Adrenal gland (tissue), 12 donors: ENCODE results near the gene DNAJC12. TPM values are rescaled to one million over a fixed set of nuclear protein-coding genes. Genes with fewer than 3 reads are reported as not detected.

Source experiments
- DNase-seq, 7 donors: peaks; one replicate each; pipeline ENCODE4 v3.0.0-alpha.2; 2019 to 2020
- H3K27ac ChIP-seq, 5 donors: fragments of 200-600 bp; sonication (generic) in 4 of 5; 1 replicate in 3 of 5; 2 replicates in 2 of 5; pipeline versions ENCODE4 v1.5.1 to v1.8.0; 2016 to 2020; ENCODE audit warnings: mild to moderate bottlenecking in 1 of 5
- H3K27me3 ChIP-seq: fragments of 200-600 bp; 2 replicates; pipeline ENCODE4 v1.8.0; 2021
- H3K36me3 ChIP-seq, 2 donors: fragments of 200-600 bp; replicated peaks in 1 of 2; 1 replicate in 1 of 2; 2 replicates in 1 of 2; pipeline versions ENCODE4 v1.5.1 to v1.8.0; 2018 to 2022
- H3K4me1 ChIP-seq, 2 donors: fragments of 200-600 bp; replicated peaks in 1 of 2; 1 replicate in 1 of 2; 2 replicates in 1 of 2; pipeline versions ENCODE4 v1.5.1 to v1.8.0; 2018 to 2021
- H3K4me3 ChIP-seq, 4 donors: fragments of 200-600 bp; sonication (generic) in 3 of 4; one replicate each; pipeline ENCODE4 v1.5.1; 2016 to 2018
- H3K9me3 ChIP-seq, 3 donors: fragments of 200-600 bp; sonication (generic) in 1 of 3; replicated peaks in 1 of 3; 1 replicate in 2 of 3; 2 replicates in 1 of 3; pipeline versions ENCODE4 v1.5.1 to v1.8.0; 2016 to 2021
- CTCF ChIP-seq, 6 experiments: fragments of 450-650 bp in 4 of 6; fragments of 200-600 bp in 2 of 6; sonication (generic) in 1 of 6; IDR thresholded peaks; 1 replicate in 5 of 6; 2 replicates in 1 of 6; pipeline versions ENCODE4 v1.5.1 to v1.8.0; 2016 to 2021; ENCODE audit warnings: antibody characterized with exemption in 6 of 6, mild to moderate bottlenecking in 2 of 6, moderate library complexity in 1 of 6
- POLR2A ChIP-seq, 2 donors: fragments of 450-650 bp; IDR thresholded peaks; one replicate each; pipeline ENCODE4 v1.6.1; 2017; ENCODE audit warnings: antibody characterized with exemption in 2 of 2, mild to moderate bottlenecking in 2 of 2, moderate library complexity in 1 of 2
- WGBS, 4 donors: extraction: QIAGEN DNeasy Blood & Tissue Kit in 2 of 4; methylation state at CpG; one replicate each; pipeline versions ENCODE4 v1.1.5 to v1.1.7; 2013 to 2017; 5-methylcytosine and 5-hydroxymethylcytosine counted together
- intact Hi-C, 2 donors: fragments of 100-400 bp; cut with DNase I; formaldehyde crosslinking; loops; one replicate each; pipeline versions ENCODE4 v1.14.1 to v1.15.0; 2022 to 2023
- polyA plus RNA-seq, 3 donors: library from polyadenylated mRNA; stranded (reverse); fragments of 200-250 nt in 2 of 3; fragments of 350-450 nt in 1 of 3; fragmentation: Illumina TruSeq in 1 of 3; extraction: RNeasy Lipid Tissue Mini Kit (QIAGEN cat#74804) in 1 of 3; gene quantifications; one replicate each; pipeline ENCODE4 v1.2.3, GENCODE V29; 2013 to 2014
- total RNA-seq, 9 donors: library from RNA; depleted of rRNA in 4 of 9; stranded (reverse); fragments of >200 nt in 4 of 9; fragments of 120-200 nt in 1 of 9; fragmentation: NEBNext Ultra II Directional in 1 of 9; extraction: Animal tissue kit (Norgen Biotek cat#: 25700) in 1 of 9; gene quantifications; one replicate each; pipeline versions ENCODE4 v1.1.0 to v1.2.4, GENCODE V29; 2013 to 2023
- donor health status: healthy with polysubstance abuse.
- donor health status: Bipolar disorder and iron deficiency.
- donor health status: DM: yes; HTN: yes; CAD: no.
- donor health status: DM: no; HTN: no; CAD: no.
- donor health status: DM: no; HTN: no; CAD: no.
- donor health status: DM: yes; HTN: yes; CAD: no.

Gene DNAJC12
- total and polyA plus RNA-seq, 12 donors = 21.0 to 228 (median 56.2) TPM

DNA sequence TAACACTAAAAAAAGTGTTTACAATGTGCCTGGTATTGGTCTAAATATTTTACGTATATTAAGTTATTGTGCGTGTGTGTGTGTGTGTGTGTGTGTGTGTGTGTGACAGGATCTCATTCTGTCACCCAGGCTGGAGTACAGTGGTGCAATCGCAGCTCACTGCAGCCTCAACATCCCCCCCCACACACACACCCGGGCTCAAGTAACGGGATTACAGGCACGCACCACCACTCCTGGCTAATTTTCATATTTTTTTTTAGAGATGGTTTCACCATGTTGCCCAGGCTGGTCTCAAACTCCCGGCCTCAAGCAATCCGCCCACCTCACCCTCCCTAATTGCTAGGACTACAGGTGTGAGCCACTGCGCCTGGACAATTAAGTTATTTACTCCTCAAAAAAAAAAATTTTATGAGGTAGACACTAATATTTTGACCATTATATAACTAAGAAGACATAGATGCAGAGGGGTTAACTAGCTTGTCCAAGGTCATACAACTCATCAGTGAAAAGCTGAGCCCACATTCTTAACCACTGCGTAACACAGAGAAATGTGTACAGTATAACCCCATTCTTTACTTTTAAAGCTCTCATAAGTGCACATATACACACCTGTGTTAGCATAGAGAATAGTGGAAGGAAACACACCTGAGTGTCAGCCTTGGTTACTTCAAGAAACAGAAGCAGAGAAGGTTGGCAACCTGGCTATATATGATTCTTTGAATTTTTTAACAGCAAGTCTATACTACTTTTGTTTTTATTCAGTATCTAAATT lies 35.0 kb downstream of the DNAJC12 start:
- intact Hi-C loops = no loop called here
- H3K27me3 ChIP-seq = no peaks in the 10 kb centered on the region
- no peaks in the 10 kb centered on the region for H3K9me3 ChIP-seq
- no peaks in the 10 kb centered on the region for H3K36me3 ChIP-seq
- 71 to 78% (median 72%) methylated on average over 10 of the region's 10 CpGs for WGBS, 4 donors
- TF ChIP-seq CTCF (IDR thresholded peaks at IDR 0.05) = no peak
- TF ChIP-seq POLR2A (IDR thresholded peaks at IDR 0.05) = no peak
- H3K27ac ChIP-seq = no peak overlapping the region
- DNase-seq = no peak
- no peak overlapping the region for H3K4me3 ChIP-seq
- H3K4me1 ChIP-seq = no peaks in the 10 kb centered on the region

GRCh38 chr10:67801118-67801517 lies 36.9 kb downstream of the DNAJC12 start:
- TF ChIP-seq POLR2A (IDR thresholded peaks at IDR 0.05) = no peak
- no peak for TF ChIP-seq CTCF (IDR thresholded peaks at IDR 0.05)
- no peak overlapping the region for H3K4me3 ChIP-seq
- H3K4me1 ChIP-seq = no peaks in the 10 kb centered on the region
- 90 to 100% (median 96%) methylated on average over 1 of the region's 1 CpG for WGBS, 4 donors
- H3K36me3 ChIP-seq = no peaks in the 10 kb centered on the region
- intact Hi-C loops = no loop called here
- H3K9me3 ChIP-seq = no peaks in the 10 kb centered on the region
- H3K27me3 ChIP-seq = no peaks in the 10 kb centered on the region
- DNase-seq = no peak
- no peak overlapping the region for H3K27ac ChIP-seq

DNA sequence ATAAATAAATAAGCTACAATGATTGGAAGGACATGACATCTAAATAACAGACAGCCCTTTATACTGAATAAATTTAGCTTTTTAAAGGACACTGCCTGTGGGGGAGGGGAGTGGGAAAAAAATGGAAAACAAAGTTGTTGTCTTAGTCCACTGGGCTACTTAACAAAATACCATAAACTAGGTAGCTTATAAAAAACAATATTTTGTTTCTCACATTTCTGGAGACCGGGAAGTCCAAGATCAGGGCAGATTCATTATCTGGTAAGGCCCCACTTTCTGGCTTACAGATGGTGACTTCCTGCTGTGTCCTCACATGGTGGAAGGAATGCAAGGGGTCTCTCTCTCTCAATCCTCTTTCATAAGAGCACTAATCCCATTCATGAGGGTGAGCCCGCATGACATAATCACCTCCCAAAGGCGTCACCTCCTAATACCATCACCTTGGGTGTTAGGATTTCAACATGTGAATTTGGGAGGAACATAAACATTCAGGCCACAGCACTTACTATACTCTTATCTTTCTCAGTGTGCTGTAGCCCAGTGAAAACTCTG lies 43.0 kb downstream of the DNAJC12 start:
- 75 to 92% (median 82%) methylated on average over 3 of the region's 3 CpGs for WGBS, 4 donors
- no peak overlapping the region for H3K27ac ChIP-seq
- H3K9me3 ChIP-seq = no peaks in the 10 kb centered on the region
- H3K27me3 ChIP-seq = no peaks in the 10 kb centered on the region
- H3K4me3 ChIP-seq = no peak overlapping the region
- intact Hi-C loops = no loop called here
- no peak for TF ChIP-seq CTCF (IDR thresholded peaks at IDR 0.05)
- no peak for TF ChIP-seq POLR2A (IDR thresholded peaks at IDR 0.05)
- H3K36me3 ChIP-seq = no peaks in the 10 kb centered on the region
- no peak for DNase-seq
- H3K4me1 ChIP-seq = no peaks in the 10 kb centered on the region

- H3K4me1 ChIP-seq = no peaks in the 10 kb centered on the region
These were observed 43.7 kb downstream of the DNAJC12 start for GRCh38 chr10:67794256-67794655.

More at GRCh38 chr10:67794256-67794655, 43.7 kb downstream of the DNAJC12 start:
- 70 to 83% (median 80%) methylated on average over 4 of the region's 4 CpGs for WGBS, 4 donors
- Histone ChIP-seq H3K27ac (no peak overlapping the region), H3K4me3 (no peak overlapping the region), H3K9me3 (no peaks in the 10 kb centered on the region), H3K36me3 (no peaks in the 10 kb centered on the region), H3K27me3 (no peaks in the 10 kb centered on the region)
- intact Hi-C loops = no loop called here
- no peak for TF ChIP-seq POLR2A (IDR thresholded peaks at IDR 0.05)
- TF ChIP-seq CTCF (IDR thresholded peaks at IDR 0.05) = no peak
- no peak for DNase-seq
